Tongue (tissue), 2 donors: Measurements from ENCODE around the gene ASB2. TPM values are rescaled to one million over a fixed set of nuclear protein-coding genes. Genes with fewer than 3 reads are reported as not detected.

ENCODE experiments used
- DNase-seq: peaks from one replicate; pipeline ENCODE4 v3.0.0-alpha.2; 2015
- total RNA-seq: library from RNA; depleted of rRNA; stranded (reverse); fragments of >200 nt; gene quantifications from one replicate; pipeline ENCODE4 v1.2.3, GENCODE V29; 2014

ASB2 gene
- total RNA-seq, 1 donor from 2014 or later = 69.5 TPM

GRCh38 chr14:93946541-93947090, 29.8 kb downstream of the ASB2 start:
- no peak for DNase-seq

- no peak for DNase-seq
Measured at GRCh38 chr14:93946104-93946503, 30.3 kb downstream of the ASB2 start.

GRCh38 chr14:93945070-93945399, 31.3 kb downstream of the ASB2 start:
- DNase-seq = no peak

GRCh38 chr14:93944348-93945069, 31.9 kb downstream of the ASB2 start:
- DNase-seq = peak; percentile 87

- no peak for DNase-seq
Measured at GRCh38 chr14:93943930-93944329, 32.4 kb downstream of the ASB2 start.

- no peak for DNase-seq
Measured at GRCh38 chr14:93943052-93943451, 33.3 kb downstream of the ASB2 start.

GRCh38 chr14:93941293-93941910, 35.0 kb downstream of the ASB2 start:
- peak; percentile 92 for DNase-seq

- no peak for DNase-seq
Measured at GRCh38 chr14:93940437-93940836, 35.9 kb downstream of the ASB2 start.

GRCh38 chr14:93939304-93940229, 36.8 kb downstream of the ASB2 start:
- peak; percentile 84 for DNase-seq

GRCh38 chr14:93938751-93939303, 37.5 kb downstream of the ASB2 start:
- no peak for DNase-seq

- peak; percentile 54 for DNase-seq
Measured at GRCh38 chr14:93937519-93937918, 38.9 kb downstream of the ASB2 start.

GRCh38 chr14:93936926-93937325, 39.4 kb downstream of the ASB2 start:
- DNase-seq = no peak

GRCh38 chr14:93936245-93936644, 40.1 kb downstream of the ASB2 start:
- no peak for DNase-seq

GRCh38 chr14:93935213-93935612, 41.2 kb downstream of the ASB2 start:
- DNase-seq = no peak

- no peak for DNase-seq
Measured at GRCh38 chr14:93932642-93933041, 43.7 kb downstream of the ASB2 start.

- DNase-seq = no peak
Measured at GRCh38 chr14:93930989-93931307, 45.4 kb downstream of the ASB2 start.

- no peak for DNase-seq
Measured at GRCh38 chr14:93930296-93930988, 45.9 kb downstream of the ASB2 start.

- DNase-seq = no peak
Measured at GRCh38 chr14:93929657-93930056, 46.7 kb downstream of the ASB2 start.

- no peak for DNase-seq
Measured at GRCh38 chr14:93929048-93929535, 47.3 kb downstream of the ASB2 start.

GRCh38 chr14:93928184-93929047, 48.0 kb downstream of the ASB2 start:
- DNase-seq = peak; percentile 73

GRCh38 chr14:93927800-93928145, 48.6 kb downstream of the ASB2 start:
- no peak for DNase-seq
